Osteoblast (primary cell): ENCODE data around the gene MACROD2. TPM values are rescaled to one million over a fixed set of nuclear protein-coding genes. Genes with fewer than 3 reads are reported as not detected.
A peak's percentile ranks its signal among the peaks of the same experiment; 100 is the strongest.

Source experiments
- DNase-seq: peaks from one replicate; pipeline ENCODE4 v3.0.0; 2011; ENCODE audit warnings: low spot score, mixed read lengths; ENCODE audit not compliant: insufficient read length; ENCODE audit errors: missing footprints
- H2AFZ ChIP-seq: 2 replicates; pipeline ENCODE4 v1.6.0; 2011; ENCODE audit warnings: mild to moderate bottlenecking, low read length
- H3K27ac ChIP-seq: 2 replicates; pipeline ENCODE4 v1.5.1; 2011; ENCODE audit warnings: mild to moderate bottlenecking, low read depth, low read length, moderate library complexity
- H3K27me3 ChIP-seq: 2 replicates; pipeline ENCODE4 v1.6.0; 2012; ENCODE audit warnings: mild to moderate bottlenecking, control low read depth, inconsistent platforms, low read length, moderate library complexity; ENCODE audit not compliant: insufficient read depth
- H3K36me3 ChIP-seq: 2 replicates; pipeline ENCODE4 v1.5.1; 2011; ENCODE audit warnings: mild to moderate bottlenecking, low read length, control low read depth, moderate library complexity; ENCODE audit not compliant: insufficient read depth
- H3K4me1 ChIP-seq: 2 replicates; pipeline ENCODE4 v1.5.1; 2011; ENCODE audit warnings: mild to moderate bottlenecking, low read length, control low read depth, moderate library complexity; ENCODE audit not compliant: insufficient read depth
- H3K4me2 ChIP-seq: 2 replicates; pipeline ENCODE4 v1.6.0; 2011; ENCODE audit warnings: mild to moderate bottlenecking, low read length; ENCODE audit not compliant: insufficient read depth
- H3K4me3 ChIP-seq: fragments of 200-600 bp; sonication (generic); 3 replicates; pipeline ENCODE4 v1.5.1; 2012; ENCODE audit warnings: mild to moderate bottlenecking, low read length, inconsistent platforms; ENCODE audit not compliant: insufficient read depth
- H3K79me2 ChIP-seq: 2 replicates; pipeline ENCODE4 v1.6.0; 2012; ENCODE audit warnings: mild to moderate bottlenecking, low read length, control low read depth, inconsistent platforms; ENCODE audit not compliant: insufficient read depth
- H3K9me3 ChIP-seq: 2 replicates; pipeline ENCODE4 v1.5.1; 2011; ENCODE audit warnings: low read depth, low read length, control low read depth
- H4K20me1 ChIP-seq: 2 replicates; pipeline ENCODE4 v1.6.0; 2012; ENCODE audit warnings: mild to moderate bottlenecking, low read length, control low read depth; ENCODE audit not compliant: insufficient read depth
- CTCF ChIP-seq: IDR thresholded peaks from 2 replicates; pipeline ENCODE4 v1.5.1; 2011; ENCODE audit warnings: mild to moderate bottlenecking, low read depth, low read length, moderate library complexity; ENCODE audit errors: extremely low read depth
- total RNA-seq: library from RNA; depleted of rRNA; stranded (reverse); fragments of >200 nt; gene quantifications from 2 replicates; pipeline ENCODE4 v1.2.3, GENCODE V29; 2012

MACROD2 gene
- total RNA-seq, 1 donor = 4.0 TPM

- no peaks in the 10 kb centered on the region for H3K9me3 ChIP-seq
- no peak overlapping the region for H3K4me3 ChIP-seq
- H3K4me1 ChIP-seq = no peaks in the 10 kb centered on the region
- H3K4me2 ChIP-seq = no peak overlapping the region
- no peak for TF ChIP-seq CTCF
- H3K36me3 ChIP-seq = no peaks in the 10 kb centered on the region
- no peak overlapping the region for H2AFZ ChIP-seq
- H3K27ac ChIP-seq = no peak overlapping the region
- H3K27me3 ChIP-seq = no peaks in the 10 kb centered on the region
- H4K20me1 ChIP-seq = no peaks in the 10 kb centered on the region
- no peak for DNase-seq
- no peaks in the 10 kb centered on the region for H3K79me2 ChIP-seq
These were observed 337.6 kb downstream of the MACROD2 start for GRCh38 chr20:14332866-14333265.

GRCh38 chr20:14333721-14334120 lies 338.4 kb downstream of the MACROD2 start:
- no peak overlapping the region for H3K4me3 ChIP-seq
- no peaks in the 10 kb centered on the region for H3K4me1 ChIP-seq
- no peaks in the 10 kb centered on the region for H3K27me3 ChIP-seq
- no peak for DNase-seq
- H3K79me2 ChIP-seq = no peaks in the 10 kb centered on the region
- TF ChIP-seq CTCF = no peak
- H2AFZ ChIP-seq = no peak overlapping the region
- H3K27ac ChIP-seq = no peak overlapping the region
- H3K36me3 ChIP-seq = no peaks in the 10 kb centered on the region
- no peaks in the 10 kb centered on the region for H3K9me3 ChIP-seq
- H3K4me2 ChIP-seq = no peak overlapping the region
- H4K20me1 ChIP-seq = no peaks in the 10 kb centered on the region

- peak; percentile 34 for TF ChIP-seq CTCF
- H3K79me2 ChIP-seq = no peaks in the 10 kb centered on the region
- no peaks in the 10 kb centered on the region for H3K4me1 ChIP-seq
- no peak overlapping the region for H3K4me3 ChIP-seq
- DNase-seq = no peak
- H3K27me3 ChIP-seq = no peaks in the 10 kb centered on the region
- H3K9me3 ChIP-seq = no peaks in the 10 kb centered on the region
- H3K4me2 ChIP-seq = no peak overlapping the region
- no peaks in the 10 kb centered on the region for H3K36me3 ChIP-seq
- H2AFZ ChIP-seq = no peak overlapping the region
- H3K27ac ChIP-seq = no peak overlapping the region
- H4K20me1 ChIP-seq = no peaks in the 10 kb centered on the region
These were observed 339.1 kb downstream of the MACROD2 start for GRCh38 chr20:14334306-14334930.

GRCh38 chr20:14335052-14335451 lies 339.7 kb downstream of the MACROD2 start:
- Histone ChIP-seq H3K4me2 (no peak overlapping the region), H3K27me3 (no peaks in the 10 kb centered on the region), H3K79me2 (no peaks in the 10 kb centered on the region), H3K4me3 (no peak overlapping the region), H3K9me3 (no peaks in the 10 kb centered on the region), H3K27ac (no peak overlapping the region), H2AFZ (no peak overlapping the region), H3K36me3 (no peaks in the 10 kb centered on the region), H3K4me1 (no peaks in the 10 kb centered on the region), H4K20me1 (no peaks in the 10 kb centered on the region)
- TF ChIP-seq CTCF = no peak
- DNase-seq = no peak
